Hematopoietic multipotent progenitor cell treated with erythropoietin and hydrocortisone succinate and interleukin-3 and kit ligand, for 8 days (in vitro differentiated cells): ENCODE measurements around the gene ZNF44.
"Not testable (repeated sequence)": the region's sequence is repeated elsewhere in the genome, so short reads cannot be mapped to it uniquely, and the experiment has no call there.

Experiments used
- DNase-seq: peaks from one replicate; pipeline ENCODE4 v3.0.0-alpha.2; 2015

The ZNF44 gene

GRCh38 chr19:12294249-12295158 lies at the start of gene ZNF44:
Gene ZNF44, minus strand, starts transcription at chr19:12294883. Its CDS starts 189 bp downstream, at chr19:12294694.
- DNase-seq, result peak; percentile 98

- DNase-seq, result peak; percentile 96
These were observed 38.8 kb upstream of the ZNF44 start, which contains the start of gene ZNF563 for GRCh38 chr19:12333162-12334159. Gene ZNF563, minus strand, starts transcription at chr19:12333633. Its CDS starts 151 bp downstream, at chr19:12333482.

DNA sequence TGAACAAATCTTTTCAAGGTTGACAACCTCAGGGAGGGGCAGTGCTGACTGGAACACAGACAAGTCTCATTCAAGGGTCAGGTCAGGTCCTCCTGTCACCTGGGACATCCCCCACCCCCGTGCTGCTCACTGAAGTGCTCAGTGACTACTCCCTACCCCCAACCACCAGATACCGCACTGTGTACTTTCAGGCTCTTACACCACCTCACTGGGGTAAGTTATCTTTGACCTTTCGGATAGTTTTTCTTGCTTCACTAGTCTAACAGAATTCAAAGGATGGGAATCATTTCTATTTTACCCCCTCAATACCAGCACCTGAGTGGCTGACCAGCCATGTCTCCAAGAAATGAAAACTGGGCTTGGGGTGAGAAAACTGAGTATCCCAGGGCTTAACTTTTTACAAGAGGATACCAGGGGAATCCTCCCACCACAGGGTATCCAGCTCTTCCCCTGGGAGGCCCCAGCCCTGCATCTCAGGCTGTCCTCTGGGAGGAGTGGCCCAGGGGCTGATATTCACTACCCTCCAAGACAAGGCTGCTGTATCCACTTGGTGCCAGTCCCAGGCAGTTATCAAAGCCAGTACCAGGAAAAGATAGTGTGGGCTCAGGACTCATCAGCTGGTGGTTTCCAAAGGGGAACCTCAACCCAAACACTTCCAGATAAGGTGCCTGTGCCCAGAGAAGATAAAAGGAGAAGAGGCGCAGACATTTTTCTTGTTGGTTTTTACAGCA lies 36.7 kb upstream of the ZNF44 start:
- peak; percentile 95 for DNase-seq

DNA sequence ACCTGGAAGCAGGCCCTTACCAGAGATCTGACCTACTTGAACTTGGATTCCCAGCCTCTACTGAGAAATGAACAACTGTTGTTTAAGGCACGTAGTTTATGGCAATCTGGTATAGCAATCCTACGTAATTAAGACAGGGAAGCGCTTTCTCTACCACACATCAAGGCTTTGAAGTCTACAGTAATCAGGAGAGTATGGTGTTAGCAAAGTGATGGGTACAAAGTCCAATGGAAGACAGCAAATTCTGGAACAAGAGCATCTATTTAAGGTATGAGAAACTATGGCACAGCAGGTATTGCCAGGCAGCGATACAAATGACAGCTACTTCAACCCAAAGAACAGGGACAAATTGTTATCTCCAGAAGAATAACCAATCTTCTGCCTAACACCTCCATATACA lies 35.7 kb upstream of the ZNF44 start:
- no peak for DNase-seq

- no peak for DNase-seq
These were observed 31.0 kb upstream of the ZNF44 start for GRCh38 chr19:12325690-12326089.

DNA sequence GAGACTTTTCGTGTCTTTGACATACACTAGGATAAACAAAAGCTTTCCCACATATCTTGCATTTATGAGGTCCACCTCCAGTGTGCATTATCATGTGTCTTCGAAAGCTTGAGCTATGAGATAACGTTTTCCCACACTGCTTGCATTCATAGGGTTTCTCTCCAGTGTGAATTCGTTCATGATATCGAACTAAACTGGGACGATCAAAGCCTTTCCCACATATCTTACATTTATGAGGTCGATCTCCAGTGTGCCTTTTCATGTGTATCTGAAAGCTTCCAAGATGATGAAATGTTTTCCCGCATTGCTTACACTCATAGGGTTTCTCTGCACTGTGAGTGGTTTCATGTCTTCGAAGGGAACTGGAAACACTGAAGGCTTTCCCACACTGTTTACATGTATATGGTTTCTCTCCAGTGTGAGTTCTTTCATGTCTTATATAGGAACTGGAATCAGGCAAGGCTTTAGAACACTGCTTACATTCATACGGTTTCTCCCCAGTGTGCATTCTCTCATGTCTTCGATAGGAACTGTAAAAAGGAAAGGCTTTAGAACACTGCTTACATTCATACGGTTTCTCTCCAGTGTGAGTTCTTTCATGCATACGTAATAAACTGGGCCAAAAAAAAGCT lies 24.2 kb upstream of the ZNF44 start:
- DNase-seq, result no peak

- no peak for DNase-seq
These were observed 19.9 kb upstream of the ZNF44 start for GRCh38 chr19:12314553-12314952.

GRCh38 chr19:12308891-12309290 lies 14.2 kb upstream of the ZNF44 start:
- not testable (repeated sequence) for DNase-seq

DNA sequence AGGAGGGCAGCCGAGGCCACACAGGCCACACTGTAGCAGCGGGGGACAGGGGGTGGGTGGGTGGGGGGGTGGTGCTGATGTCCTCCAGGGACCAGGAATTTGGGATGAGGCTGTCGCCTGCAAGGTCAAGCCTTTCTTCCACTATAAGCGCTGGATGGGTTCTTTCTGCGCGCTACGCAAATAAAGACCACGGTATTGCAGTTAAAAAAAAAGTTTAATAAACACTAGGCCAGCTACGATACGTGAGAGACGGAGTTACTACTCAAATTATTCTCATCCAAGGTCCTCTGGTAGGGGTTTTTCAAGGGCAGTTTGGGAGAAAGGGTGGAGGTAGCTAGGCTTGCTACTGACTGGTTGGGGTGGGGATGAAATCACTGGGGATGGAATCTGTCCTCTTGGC lies 508 bp upstream of the ZNF44 start:
- DNase-seq, result no peak

- peak; percentile 65 for DNase-seq
These were observed 870 bp downstream of the ZNF44 start for GRCh38 chr19:12293777-12294248.

DNA sequence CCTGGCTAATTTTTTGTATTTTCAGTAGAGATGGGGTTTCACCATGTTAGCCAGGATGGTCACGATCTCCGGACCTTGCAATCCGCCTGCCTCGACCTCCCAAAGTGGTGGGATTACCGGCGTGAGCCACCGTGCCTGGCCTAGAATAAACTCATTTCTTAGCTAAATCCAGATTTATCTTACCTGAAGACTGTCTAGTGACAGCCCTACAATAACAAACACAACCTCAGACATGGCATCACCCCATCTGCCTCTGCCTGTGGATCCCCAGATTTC lies 5.0 kb downstream of the ZNF44 start:
- no peak for DNase-seq

- no peak for DNase-seq
These were observed 6.7 kb downstream of the ZNF44 start for GRCh38 chr19:12287958-12288500.

- DNase-seq, result no peak
These were observed 10.1 kb downstream of the ZNF44 start for GRCh38 chr19:12284631-12285030.

GRCh38 chr19:12284226-12284625 lies 10.5 kb downstream of the ZNF44 start:
- no peak for DNase-seq

DNA sequence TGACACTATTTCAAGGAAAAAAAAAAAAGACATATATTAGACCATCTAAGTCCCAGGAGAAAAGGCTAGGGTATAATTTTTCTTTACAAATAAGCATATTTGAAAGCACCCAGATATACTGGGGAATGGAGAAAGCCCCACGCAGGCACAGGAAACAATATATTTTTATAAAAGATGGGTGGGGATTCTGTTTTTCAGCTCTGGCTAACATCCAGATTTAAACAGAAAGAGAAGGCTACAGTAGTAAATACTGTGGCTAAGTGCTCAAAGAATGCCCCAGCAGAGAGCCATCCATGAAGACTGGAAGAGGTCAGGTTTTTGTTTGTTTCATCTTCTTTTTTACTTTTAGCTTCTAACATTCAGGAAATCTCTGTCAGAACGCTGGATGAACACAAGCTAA lies 16.0 kb downstream of the ZNF44 start:
- no peak for DNase-seq

- DNase-seq, result no peak
These were observed 21.4 kb downstream of the ZNF44 start for GRCh38 chr19:12272980-12273901.

- DNase-seq, result no peak
These were observed 22.3 kb downstream of the ZNF44 start for GRCh38 chr19:12272386-12272785.

DNA sequence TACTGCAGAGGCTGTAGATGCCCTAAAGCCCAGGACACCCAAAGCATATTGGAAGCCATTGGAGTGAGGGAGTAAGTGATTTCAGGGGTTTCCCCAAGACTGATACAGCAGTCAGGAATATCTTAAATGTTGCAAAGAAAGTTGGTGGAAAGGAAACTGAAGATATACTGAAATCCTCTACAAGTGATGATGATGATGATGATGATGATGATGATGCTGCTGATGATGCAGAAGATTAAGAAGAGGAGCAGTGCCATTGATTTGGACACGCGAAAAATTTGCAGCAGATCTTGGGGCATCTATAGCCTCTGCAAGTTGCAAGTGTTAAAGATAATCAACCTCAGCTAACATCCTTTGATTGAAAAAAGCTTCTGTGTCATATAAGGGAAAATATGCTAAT lies 23.8 kb downstream of the ZNF44 start:
- DNase-seq, result no peak

GRCh38 chr19:12265921-12266704 lies 28.6 kb downstream of the ZNF44 start:
- no peak for DNase-seq

GRCh38 chr19:12261554-12261953 lies 33.1 kb downstream of the ZNF44 start:
- no peak for DNase-seq
